ENCODE data around the gene TSPYL1.
"Not testable (repeated sequence)": the region's sequence is repeated elsewhere in the genome, so short reads cannot be mapped to it uniquely, and the experiment has no call there.

Gene TSPYL1

GRCh38 chr6:116292553-116292952 lies 12.8 kb upstream of the TSPYL1 start:
- no peak for DNase-seq

GRCh38 chr6:116291701-116292396 lies 12.1 kb upstream of the TSPYL1 start:
- DNase-seq = no peak

- DNase-seq = no peak
Measured at GRCh38 chr6:116290799-116291198, 11.1 kb upstream of the TSPYL1 start.

- no peak for DNase-seq
Measured at GRCh38 chr6:116289876-116290275, 10.1 kb upstream of the TSPYL1 start.

GRCh38 chr6:116287689-116288282 lies 8.1 kb upstream of the TSPYL1 start:
- DNase-seq = no peak

- no peak for DNase-seq
Measured at GRCh38 chr6:116286773-116287358, 7.1 kb upstream of the TSPYL1 start.

- not testable (repeated sequence) for DNase-seq
Measured at GRCh38 chr6:116284984-116285383, 5.3 kb upstream of the TSPYL1 start.

- no peak for DNase-seq
Measured at GRCh38 chr6:116283191-116283590, 3.5 kb upstream of the TSPYL1 start.

GRCh38 chr6:116282698-116283097 lies 3.0 kb upstream of the TSPYL1 start:
- no peak for DNase-seq

GRCh38 chr6:116280933-116281316 lies 1.2 kb upstream of the TSPYL1 start:
- no peak for DNase-seq

GRCh38 chr6:116280161-116280932 lies 617 bp upstream of the TSPYL1 start:
- no peak for DNase-seq

- peak; percentile 41 for DNase-seq
Measured at GRCh38 chr6:116278854-116279231, 887 bp downstream of the TSPYL1 start.

- no peak for DNase-seq
Measured at GRCh38 chr6:116278481-116278829, 1.3 kb downstream of the TSPYL1 start.

- DNase-seq = no peak
Measured at GRCh38 chr6:116277124-116277523, 2.6 kb downstream of the TSPYL1 start.

- no peak for DNase-seq
Measured at GRCh38 chr6:116271149-116271708, 8.5 kb downstream of the TSPYL1 start.

- no peak for DNase-seq
Measured at GRCh38 chr6:116268589-116269293, 11.0 kb downstream of the TSPYL1 start.

GRCh38 chr6:116267836-116268588 lies 11.7 kb downstream of the TSPYL1 start:
- no peak for DNase-seq

GRCh38 chr6:116266803-116267202 lies 12.9 kb downstream of the TSPYL1 start:
- no peak for DNase-seq

- peak; percentile 43 for DNase-seq
Measured at GRCh38 chr6:116265041-116265829, 14.5 kb downstream of the TSPYL1 start.

GRCh38 chr6:116263353-116263752 lies 16.4 kb downstream of the TSPYL1 start:
- DNase-seq = no peak

GRCh38 chr6:116258520-116258919 lies 21.2 kb downstream of the TSPYL1 start:
- DNase-seq = no peak
